Epithelial cell of proximal tubule (primary cell): ENCODE data around the gene DHX30. TPM values are rescaled to one million over a fixed set of nuclear protein-coding genes. Genes with fewer than 3 reads are reported as not detected.

Experiments
- DNase-seq: peaks from one replicate; pipeline ENCODE4 v3.0.0-alpha.2; 2011; ENCODE audit warnings: low read depth
- H3K4me3 ChIP-seq: 2 replicates; pipeline ENCODE4 v1.5.1; 2011; ENCODE audit warnings: low read depth, mild to moderate bottlenecking, low read length
- CTCF ChIP-seq: conservative IDR thresholded peaks from 2 replicates; pipeline ENCODE4 v1.5.1; 2012; ENCODE audit warnings: low read depth, mild to moderate bottlenecking, low read length
- total RNA-seq: library from RNA; depleted of rRNA; stranded (reverse); fragments of >200 nt; gene quantifications from 2 replicates; pipeline ENCODE4 v1.2.3, GENCODE V29; 2015

The DHX30 gene
- total RNA-seq, 1 donor from 2014 or later, result 64.1 TPM

GRCh38 chr3:47846186-47846879 lies 43.4 kb downstream of the DHX30 start:
- no peak for DNase-seq
- no peak overlapping the region for H3K4me3 ChIP-seq
- no peak for TF ChIP-seq CTCF

- no peak overlapping the region for H3K4me3 ChIP-seq
- no peak for DNase-seq
- TF ChIP-seq CTCF, result no peak
These were observed 43.9 kb downstream of the DHX30 start for GRCh38 chr3:47846880-47847248.

DNA sequence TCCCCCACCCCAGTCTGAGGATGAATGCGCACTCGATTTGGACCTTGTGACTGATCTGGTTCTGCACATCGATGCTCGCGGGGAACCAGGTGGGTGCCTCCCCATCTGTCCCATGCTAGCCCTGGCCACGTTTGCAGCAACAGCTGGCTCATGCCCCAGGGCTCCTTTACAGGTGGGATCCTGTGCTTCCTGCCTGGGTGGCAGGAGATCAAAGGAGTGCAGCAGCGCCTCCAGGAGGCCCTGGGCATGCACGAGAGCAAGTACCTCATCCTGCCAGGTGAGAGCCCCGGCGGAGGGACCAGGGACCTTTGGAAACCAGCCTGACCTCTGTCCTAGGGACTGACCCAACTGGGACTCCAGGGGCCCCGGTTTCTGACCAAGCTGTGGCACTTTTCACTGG lies 44.3 kb downstream of the DHX30 start:
- TF ChIP-seq CTCF, result no peak
- DNase-seq, result no peak
- no peak overlapping the region for H3K4me3 ChIP-seq

DNA sequence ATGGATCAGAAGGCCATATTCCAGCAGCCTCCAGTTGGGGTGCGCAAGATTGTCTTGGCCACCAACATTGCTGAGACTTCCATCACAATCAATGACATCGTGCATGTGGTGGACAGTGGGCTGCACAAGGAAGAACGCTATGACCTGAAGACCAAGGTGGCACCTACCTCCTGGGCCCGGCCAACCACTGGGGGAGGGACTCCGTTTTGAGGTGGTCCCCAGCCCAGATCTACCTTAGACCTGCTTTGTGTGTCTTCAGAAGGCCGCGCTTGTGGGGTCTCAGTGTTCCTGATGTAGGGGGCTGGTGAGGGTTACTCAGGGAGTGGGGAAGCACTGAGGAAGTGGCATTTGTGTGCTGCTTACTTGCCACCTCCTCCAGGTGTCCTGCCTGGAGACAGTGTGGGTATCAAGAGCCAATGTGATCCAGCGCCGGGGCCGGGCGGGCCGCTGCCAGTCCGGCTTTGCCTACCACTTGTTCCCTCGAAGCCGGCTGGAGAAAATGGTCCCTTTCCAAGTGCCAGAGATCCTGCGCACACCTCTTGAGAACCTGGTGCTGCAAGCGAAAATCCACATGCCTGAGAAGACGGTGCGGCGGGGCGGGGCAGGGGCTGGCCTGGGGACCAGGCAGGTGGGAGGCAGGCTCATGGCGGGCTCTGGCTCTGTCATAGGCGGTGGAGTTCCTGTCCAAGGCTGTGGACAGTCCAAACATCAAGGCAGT lies 45.0 kb downstream of the DHX30 start:
- H3K4me3 ChIP-seq, result no peak overlapping the region
- DNase-seq, result no peak
- no peak for TF ChIP-seq CTCF

DNA sequence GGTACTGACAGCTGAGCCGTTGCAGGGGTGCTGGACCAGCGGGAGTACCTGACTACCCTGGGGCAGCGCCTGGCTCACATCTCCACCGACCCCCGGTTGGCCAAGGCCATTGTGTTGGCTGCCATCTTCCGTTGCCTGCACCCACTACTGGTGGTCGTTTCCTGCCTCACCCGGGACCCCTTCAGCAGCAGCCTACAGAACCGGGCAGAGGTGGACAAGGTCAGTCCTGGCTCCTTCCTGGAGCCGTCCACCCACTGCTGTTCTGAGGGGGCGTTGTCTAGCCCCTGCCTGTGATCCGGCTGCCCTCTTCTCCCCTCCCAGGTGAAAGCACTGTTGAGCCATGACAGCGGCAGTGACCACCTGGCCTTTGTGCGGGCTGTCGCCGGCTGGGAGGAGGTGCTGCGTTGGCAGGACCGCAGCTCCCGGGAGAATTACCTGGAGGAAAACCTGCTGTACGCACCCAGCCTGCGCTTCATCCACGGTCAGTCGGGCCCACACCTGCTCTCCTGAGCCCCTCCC lies 45.7 kb downstream of the DHX30 start:
- no peak for TF ChIP-seq CTCF
- no peak overlapping the region for H3K4me3 ChIP-seq
- no peak for DNase-seq

DNA sequence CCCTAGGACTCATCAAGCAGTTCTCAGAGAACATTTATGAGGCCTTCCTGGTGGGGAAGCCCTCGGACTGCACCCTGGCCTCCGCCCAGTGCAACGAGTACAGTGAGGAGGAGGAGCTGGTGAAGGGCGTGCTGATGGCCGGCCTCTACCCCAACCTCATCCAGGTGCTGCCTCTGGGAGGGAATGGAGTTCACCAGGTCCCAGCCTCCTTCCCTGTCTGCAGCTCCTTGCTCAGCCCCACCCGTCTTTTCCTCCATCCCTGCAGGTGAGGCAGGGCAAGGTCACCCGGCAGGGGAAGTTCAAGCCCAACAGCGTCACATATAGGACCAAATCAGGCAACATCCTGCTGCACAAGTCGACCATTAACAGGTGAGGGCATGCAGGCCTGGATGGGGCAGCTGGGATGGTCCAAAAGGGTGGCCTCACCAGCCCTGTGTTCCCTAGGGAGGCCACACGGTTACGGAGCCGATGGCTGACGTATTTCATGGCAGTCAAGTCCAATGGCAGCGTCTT lies 46.3 kb downstream of the DHX30 start:
- no peak overlapping the region for H3K4me3 ChIP-seq
- DNase-seq, result no peak
- no peak for TF ChIP-seq CTCF
